Stimulated activated CD4-positive, alpha-beta T cell treated with anti-CD3 and anti-CD28 coated beads, Interleukin-1b, Interleukin-23, amount 100 ng/mL, for 24 hours (primary cell): ENCODE data around the gene LRIG2.
"Not testable (repeated sequence)": the region's sequence is repeated elsewhere in the genome, so short reads cannot be mapped to it uniquely, and the experiment has no call there.

Experiments used
- DNase-seq, 4 experiments: peaks; one replicate each; pipeline ENCODE4 v3.0.0-alpha.2; 2020; ENCODE audit warnings: low read depth in 4 of 4, low spot score in 1 of 4

Gene LRIG2, protein sequence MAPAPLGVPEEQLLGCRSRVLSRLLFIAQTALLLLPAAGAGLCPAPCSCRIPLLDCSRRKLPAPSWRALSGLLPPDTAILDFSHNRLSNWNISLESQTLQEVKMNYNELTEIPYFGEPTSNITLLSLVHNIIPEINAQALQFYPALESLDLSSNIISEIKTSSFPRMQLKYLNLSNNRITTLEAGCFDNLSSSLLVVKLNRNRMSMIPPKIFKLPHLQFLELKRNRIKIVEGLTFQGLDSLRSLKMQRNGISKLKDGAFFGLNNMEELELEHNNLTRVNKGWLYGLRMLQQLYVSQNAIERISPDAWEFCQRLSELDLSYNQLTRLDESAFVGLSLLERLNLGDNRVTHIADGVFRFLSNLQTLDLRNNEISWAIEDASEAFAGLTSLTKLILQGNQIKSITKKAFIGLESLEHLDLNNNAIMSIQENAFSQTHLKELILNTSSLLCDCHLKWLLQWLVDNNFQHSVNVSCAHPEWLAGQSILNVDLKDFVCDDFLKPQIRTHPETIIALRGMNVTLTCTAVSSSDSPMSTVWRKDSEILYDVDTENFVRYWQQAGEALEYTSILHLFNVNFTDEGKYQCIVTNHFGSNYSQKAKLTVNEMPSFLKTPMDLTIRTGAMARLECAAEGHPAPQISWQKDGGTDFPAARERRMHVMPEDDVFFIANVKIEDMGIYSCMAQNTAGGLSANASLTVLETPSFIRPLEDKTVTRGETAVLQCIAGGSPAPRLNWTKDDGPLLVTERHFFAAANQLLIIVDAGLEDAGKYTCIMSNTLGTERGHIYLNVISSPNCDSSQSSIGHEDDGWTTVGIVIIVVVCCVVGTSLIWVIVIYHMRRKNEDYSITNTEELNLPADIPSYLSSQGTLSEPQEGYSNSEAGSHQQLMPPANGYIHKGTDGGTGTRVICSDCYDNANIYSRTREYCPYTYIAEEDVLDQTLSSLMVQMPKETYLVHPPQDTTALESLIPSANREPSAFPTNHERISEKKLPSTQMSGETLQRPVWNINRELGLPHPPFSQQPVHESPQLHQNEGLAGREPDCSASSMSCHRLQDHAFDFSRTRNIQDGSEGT

DNA sequence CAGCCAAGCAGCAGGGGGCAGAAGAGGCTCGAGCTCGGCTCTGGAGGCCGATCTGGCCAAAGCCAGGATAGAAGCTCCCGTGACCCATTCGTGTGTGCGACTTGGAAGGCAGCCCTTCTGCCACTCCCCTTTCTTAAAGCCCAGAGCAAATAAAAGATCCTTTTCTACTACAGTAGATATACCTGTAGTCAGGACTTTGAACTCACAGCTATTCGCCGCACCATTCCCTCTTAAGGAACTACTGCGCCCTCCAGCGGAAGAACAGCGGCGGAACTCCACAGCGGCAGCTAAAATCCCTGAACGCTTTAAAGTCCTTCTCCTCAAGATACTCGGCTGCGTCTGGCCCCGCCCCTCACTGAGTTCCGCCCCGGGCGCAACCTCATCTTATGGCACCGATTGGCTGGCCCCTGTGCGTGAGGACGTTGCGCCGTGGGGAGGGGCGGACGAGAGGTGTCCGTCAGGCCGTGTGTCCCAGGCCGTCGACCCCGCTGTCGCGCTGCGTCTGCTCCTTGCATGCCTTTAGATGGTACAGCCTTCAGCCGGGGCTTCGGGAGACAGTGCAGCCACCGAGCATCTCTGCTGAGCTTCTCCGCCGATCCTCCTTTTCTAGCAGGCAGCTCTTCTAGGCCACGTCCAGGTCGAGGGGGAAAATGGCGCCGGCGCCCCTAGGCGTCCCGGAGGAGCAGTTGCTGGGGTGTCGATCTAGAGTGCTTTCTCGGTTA lies at the start of gene LRIG2:
TSS of gene LRIG2 (plus strand) at position 442 of the 722 bp plus-strand sequence. CDS start at position 651, 209 bp downstream.
- DNase-seq: peak; percentile 92 to 98 (median 96)

DNA sequence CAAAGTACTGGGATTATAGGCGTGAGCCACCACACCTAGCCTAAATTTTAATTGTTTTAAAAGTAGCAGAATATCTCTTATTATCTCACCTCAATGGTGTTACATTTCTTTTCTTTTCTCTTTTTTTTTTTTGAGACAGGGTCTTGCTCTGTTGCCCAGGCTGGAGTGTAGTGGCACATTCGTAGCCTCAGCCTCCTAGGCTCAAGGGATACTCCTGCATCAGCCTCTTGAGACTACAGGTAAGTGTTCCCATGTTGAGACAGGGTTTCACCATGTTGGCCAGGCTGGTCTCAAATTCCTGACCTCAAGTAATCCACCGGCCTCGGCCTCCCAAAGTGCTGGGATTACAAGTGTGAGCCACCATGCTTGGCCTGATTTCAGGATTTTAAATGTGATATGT lies 49.7 kb upstream of the LRIG2 start:
- DNase-seq: not testable (repeated sequence)

DNA sequence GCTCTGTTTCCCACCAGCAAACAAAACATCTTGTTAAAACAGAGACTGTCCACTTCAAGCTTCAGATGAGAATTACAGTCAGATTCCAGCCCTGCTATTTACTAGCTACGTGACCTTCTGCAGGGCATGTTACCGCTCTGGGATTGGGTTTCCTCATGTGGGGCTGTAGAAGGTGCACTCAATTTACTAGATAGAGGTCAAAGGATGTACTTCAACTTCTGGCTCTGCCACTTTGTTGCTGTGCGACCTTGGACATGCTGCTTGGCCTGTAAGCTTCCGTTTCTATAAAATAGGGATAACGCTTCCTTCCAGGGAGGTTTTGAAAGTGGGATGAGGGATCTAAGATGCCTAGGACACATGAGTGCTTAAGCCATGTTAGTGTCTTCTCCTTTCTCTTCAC lies 46.0 kb upstream of the LRIG2 start:
- DNase-seq: no peak

DNA sequence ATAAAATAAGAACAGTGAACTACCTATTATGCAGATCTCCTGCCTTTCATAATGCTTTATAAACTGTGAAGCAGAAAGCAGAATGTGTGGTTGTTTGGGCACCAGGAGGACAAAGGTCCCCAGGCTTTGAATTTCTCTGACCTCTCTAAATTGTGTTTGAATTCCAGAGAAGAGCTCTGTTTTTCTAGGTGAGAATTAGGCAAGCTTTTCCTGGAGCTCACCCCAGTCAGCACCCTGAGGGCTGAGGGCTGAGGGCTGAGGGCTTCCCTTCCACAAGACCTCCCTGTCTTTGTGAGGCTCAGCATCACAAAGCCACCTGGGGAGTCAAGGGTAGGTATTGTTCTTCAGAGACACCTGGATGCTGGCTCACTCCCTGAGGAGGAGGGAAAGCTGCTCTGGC lies 45.5 kb upstream of the LRIG2 start:
- DNase-seq: no peak

DNA sequence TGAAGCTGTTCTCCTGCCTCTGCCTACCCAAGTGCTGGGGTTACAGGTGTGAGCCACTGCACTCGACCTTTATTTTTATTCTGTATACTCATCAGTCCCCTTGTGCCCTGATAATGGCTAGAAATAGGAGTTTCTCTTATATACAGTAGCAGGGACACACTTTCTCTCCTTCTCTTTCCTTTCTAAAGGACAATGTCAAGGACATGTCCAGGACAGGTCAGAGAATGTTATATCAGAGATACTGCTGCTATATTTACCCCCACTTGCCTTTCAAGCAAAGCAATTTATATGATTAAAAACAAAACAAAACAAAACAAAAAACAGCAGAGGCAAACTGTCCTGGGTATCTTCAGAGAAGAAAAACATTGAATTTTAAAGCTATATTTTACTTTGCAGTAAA lies 43.2 kb upstream of the LRIG2 start:
- no peak for DNase-seq

DNA sequence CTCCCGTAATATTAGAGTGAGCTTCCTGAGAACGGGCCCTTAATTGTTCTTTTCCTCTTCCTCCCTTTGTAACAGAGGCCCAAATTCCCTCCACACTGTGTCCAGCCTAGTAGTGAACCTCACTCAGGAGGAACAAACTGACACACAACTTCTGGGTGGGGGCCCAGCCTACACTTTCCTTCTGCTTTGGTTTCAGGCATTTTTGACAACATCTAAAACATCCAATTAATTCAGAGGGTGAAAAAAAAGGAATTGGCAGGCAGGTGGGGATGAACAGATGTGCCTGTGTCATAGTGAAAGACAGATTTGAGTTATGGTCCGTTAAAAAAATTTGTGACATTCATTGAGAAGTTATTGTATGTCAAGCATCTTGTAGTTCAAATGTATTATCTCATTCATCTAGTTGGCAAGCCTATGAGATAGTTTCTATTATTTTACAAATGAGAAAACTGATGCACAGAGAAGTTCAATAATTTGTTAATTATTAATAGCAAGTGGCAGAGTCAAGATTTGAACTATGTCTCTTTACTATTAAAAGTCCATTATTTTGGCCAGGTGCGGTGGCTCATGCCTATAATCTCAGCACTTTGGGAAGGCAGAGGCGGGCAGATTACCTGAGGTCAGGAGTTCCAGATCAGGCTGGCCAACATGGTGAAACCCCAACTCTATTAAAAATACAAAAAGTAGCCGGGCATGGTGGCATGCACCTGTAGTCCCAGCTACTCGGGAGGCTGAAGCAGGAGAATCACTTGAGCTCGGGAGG lies 41.6 kb upstream of the LRIG2 start:
- no peak for DNase-seq

DNA sequence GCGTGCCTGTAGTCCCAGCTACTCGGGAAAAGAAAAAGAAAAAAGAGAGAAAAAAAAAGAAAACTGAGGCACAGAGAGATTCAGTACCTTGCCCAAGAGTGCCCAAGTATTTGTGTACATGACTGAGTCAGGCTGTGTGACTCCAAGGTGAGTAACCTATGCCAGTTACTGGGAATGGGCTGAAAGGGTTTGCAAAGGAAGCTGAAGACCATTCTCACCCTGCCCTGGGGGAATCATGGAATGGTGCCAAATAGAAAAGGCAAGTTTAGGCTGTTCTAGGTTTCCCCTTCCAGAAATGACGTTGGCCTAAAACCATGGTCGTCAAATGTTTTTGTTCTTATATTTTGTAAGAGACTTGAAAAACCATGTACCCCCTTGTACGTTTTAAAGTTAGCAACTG lies 37.9 kb upstream of the LRIG2 start:
- no peak for DNase-seq

DNA sequence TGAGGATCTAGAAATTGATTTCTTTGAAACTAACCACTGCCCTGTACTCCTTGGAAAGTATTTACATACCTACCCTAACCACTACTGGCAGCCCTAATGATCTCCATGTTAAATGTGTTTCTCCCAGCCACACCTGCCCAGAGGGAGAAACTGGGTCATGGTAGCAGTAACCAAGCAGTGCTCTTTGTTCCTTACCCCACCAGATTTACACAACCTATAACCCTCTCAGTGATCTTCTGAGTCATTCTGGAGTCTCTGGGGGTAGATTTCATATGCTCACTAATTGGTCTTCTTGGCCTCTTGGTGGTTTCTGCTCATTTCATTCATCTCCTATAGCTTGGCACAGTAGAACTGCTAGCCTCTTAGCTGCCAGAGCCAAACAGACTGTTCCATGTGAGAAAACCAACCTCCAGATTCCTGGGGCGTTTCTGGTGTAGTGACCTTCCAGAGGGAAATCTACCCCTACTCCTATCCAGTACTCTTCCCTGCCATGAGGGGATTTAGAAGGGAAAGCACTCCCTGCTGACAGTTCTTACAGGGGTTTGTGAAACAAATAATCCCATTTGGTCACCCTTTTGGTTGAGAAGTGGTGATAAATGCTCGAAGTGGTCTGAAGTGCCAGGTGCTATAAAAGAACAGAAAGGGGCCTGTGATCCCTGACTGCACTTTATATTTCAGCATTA lies 36.2 kb upstream of the LRIG2 start:
- DNase-seq: no peak

DNA sequence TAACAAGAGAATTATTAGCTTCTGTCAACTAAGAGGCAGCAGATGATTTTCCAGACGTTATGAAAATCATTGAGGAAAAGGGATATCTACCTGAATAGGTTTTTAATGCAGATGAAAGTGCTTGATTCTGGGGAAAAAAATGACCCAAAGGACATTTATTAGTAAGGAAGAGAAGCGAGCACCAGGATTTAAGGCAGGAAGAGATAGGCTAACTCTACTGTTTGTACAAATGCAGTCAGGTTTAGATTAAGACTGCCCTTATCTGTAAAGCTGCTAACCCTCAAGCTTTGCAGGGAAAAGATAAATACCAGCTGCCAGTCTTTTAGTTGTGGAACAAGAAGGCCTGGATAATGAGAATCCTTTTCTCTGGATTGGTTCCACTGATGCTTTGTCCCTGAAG lies 33.0 kb upstream of the LRIG2 start:
- no peak for DNase-seq

DNA sequence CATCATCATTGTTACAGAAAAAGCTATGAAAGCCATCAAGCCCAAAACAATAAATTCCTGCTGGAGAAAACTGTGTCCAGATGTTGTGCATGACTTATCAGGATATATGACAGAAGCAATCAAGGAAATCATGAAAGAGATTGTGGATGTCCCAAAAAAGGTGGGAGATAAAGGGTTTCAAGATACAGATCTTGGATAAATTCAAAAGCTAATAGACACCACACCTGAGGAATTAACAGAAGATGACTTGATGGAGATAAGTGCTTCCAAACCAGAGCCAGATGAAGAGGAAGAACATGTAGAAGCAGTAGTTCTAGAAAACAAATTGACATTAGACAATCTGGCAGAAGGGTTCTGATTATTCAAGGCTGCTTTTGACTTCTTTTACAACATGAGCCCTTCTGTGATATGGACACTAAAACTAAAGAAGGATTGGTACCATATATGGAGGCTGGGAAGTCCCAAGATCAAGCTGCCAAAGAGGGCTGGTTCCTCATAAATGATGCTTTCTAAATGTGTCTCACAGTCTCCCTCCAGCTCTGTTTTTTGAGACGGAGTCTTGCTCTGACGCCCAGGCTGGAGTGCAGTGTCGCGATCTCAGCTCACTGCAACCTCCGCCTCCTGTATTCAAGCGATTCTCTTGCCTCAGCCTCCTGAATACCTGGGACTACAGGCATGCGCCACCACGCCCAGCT lies 32.1 kb upstream of the LRIG2 start:
- DNase-seq: no peak

DNA sequence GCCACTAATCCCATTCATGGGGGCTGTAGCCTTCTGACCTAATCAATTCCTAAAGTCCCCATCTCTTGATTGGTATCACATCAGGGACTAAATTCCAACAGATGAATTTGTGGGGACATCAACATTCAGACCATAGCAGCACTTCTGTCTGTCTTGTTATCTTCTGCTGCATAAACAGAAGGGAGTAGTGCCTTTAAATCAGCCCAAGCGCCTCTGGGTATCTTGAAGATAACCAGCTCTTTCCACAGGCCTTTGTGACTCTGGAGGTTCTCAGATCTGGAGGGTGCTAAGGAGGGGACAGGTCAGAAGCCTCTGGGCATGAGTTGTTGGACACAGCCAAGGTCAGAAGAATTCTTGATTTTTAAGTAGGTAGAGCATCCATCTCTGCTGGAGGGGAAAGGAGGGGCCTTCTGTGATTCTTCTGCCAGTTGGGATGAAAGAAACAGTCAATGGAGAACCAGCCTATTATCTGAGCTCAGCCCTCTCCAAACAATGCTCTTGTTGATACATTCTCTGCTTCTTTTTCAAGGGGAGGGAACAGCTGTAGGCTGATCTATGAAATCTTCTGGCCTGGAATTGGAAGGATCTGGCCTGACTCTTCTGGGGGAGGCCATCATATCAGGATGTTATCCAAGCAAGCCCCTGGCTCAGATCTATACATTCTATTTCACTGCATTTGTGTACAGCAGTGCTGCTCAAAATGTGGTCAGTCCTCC lies 31.3 kb upstream of the LRIG2 start:
- no peak for DNase-seq

DNA sequence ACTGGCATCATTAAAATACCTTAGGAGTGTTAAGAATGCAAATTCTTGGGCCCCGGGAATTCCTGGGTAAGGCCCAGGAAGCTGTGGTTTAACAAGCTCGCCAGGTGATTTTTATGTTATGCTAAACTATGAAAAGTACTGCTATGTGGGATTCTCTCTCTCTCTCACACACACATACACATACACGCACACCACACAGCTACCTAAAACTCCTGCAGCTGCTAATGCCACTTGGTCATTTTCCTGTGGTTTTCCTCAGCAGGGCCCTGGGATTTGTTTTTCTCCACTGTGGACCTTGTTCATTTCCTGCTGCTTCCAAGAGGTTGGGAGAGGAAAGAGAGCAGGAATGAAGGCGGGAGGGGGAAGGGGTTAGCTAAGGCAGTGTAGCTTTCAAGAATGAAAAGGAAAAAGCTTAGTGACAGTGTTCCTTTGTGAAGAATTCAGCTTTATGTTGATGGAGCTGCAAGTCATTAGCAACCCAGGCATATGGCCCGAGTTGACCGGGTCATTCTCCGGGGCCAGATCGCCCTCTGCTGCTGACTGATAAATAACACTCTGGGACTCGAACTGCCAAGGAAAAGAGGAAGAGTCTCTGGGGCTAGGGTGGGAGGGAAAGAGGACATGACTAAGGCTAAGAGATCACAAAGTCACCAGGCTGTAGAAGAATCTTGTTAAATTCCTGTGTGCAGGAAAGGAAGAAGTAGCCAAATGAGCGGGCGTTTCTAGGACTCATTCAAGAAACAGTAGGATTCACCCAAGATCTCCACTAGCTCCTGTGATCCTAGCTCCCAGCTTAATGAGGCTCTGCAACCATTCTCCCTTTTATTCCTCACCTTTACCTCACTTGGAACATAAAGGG lies 30.5 kb upstream of the LRIG2 start:
- DNase-seq: peak in 1 of 4 experiments; percentile 3

DNA sequence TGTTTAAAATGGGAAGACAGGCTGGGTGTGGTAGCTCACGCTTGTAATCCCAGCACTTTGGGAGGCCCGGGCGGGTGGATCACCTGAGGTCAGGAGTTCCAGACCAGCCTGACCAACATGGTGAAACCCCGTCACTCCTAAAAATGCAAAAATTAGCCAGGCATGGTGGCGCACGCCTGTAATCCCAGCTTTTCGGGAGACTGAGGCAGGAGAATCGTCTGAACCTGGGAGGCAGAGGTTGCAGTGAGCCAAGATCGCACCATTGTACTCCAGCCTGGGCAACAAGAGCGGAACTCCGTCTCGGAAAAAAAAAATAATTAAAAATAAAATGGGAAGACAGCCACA lies 29.9 kb upstream of the LRIG2 start:
- DNase-seq: not testable (repeated sequence)

DNA sequence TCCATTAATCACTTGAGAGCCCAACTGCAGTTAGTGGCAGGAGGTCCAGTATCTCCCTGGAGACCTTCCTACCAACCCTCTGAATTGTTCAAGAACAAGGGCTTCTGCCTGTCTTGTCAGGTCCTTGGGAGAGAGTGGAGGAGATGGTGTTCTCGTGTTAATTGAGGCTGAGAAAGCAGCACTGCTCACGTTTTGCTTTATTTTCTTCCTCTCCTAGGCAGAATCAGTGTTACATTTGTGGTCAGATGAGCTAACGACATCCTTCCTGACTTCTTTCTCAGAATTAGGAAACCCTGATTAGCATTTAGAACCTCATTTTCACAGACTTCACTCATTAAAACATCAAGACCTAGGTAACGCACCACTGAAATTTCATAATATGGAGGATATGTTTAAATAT lies 26.4 kb upstream of the LRIG2 start:
- no peak for DNase-seq

DNA sequence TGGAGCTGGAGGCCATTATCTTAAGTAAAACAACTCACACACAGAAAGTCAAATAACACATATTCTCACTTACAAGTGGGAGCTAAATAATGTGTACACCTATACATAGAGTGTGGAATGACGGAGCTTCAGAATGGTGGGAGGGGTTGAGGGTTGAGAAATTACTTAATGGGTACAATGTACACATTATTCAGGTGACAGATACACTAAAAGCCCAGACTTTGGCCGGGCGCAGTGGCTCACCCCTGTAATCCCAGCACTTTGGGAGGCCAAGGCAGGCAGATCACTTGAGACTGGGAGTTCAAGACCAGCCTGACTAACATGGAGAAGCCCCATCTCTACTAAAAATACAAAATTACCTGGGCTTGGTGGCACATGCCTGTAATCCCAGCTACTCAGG lies 24.9 kb upstream of the LRIG2 start:
- DNase-seq: no peak

DNA sequence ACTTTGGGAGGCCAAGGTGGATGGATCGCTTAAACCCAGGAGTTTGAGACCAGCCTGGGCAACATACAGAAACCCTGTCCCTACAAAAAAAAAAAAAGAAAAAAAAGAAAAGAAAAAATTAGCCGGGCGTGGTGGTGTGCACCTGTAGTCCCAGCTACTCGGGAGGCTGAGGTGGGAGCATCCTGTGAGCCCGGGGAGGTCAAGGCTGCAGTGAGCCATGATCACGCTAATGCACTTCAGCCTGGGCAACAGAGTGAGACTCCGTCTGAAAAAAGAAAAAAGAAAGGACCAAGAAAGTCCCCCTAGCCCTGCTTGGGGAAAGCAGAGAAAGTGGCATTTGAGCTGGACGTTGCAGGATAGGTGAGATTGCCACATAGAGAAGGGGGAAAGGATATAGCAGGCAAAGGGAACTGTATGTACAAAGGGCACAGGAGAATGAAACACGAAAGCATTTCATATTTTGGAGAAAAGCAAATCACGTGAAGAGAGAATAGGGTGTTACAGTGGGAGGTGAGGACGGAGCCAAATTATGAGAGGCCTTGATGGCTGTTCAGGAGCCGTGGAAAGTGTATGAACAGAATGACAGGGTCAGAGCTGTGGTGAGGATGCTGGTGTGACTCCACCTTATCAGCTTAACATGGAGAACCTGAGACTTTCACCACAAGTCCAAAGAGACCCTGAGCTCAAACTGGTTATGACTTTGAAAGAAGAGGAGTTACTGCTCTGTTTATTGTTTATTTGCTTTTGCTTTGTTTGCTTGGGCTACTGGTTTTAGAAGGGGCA lies 19.5 kb upstream of the LRIG2 start:
- no peak for DNase-seq

DNA sequence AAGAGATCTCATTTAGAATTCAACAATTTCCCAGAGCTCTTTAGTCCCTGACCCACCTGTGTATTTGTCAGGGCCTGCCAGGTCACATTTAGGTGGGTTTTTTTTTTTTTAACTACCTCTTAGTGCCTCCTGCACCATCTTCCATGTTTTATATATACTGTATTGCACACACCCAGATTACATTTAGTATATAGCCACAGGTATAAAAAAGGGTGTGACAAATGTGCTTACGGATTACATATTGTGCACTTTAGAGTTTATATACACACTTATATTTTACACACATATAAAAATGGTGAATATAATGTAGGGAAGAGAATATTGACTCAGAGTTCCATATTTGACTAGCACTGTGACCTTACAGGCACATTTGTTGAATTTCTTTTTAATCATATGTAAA lies 17.4 kb upstream of the LRIG2 start:
- no peak for DNase-seq
